WERI-Rb-1 (cell line): Measurements from ENCODE around the gene CELF2.
"Not testable (repeated sequence)": the region's sequence is repeated elsewhere in the genome, so short reads cannot be mapped to it uniquely, and the experiment has no call there.

Experiments
- DNase-seq: peaks from one replicate; pipeline ENCODE4 v3.0.0-alpha.2; 2020
- H3K27ac ChIP-seq: fragments of 250-450 bp; sonication (Bioruptor Pico); 2 replicates; pipeline ENCODE4 v1.5.1; 2020; ENCODE audit warnings: mild to moderate bottlenecking, moderate library complexity
- H3K27me3 ChIP-seq: fragments of 250-450 bp; sonication (Bioruptor Pico); 2 replicates; pipeline ENCODE4 v1.5.1; 2021; ENCODE audit warnings: mild to moderate bottlenecking, low read depth, moderate library complexity; ENCODE audit not compliant: insufficient read depth, severe bottlenecking
- H3K36me3 ChIP-seq: fragments of 250-450 bp; sonication (Bioruptor Pico); 2 replicates; pipeline ENCODE4 v1.5.1; 2020; ENCODE audit warnings: mild to moderate bottlenecking, moderate library complexity
- H3K4me3 ChIP-seq: 2 replicates; pipeline ENCODE4 v1.5.1; 2011; ENCODE audit warnings: low read depth, mild to moderate bottlenecking, control low read depth, low read length
- H3K9me3 ChIP-seq: fragments of 250-450 bp; sonication (Bioruptor Pico); 2 replicates; pipeline ENCODE4 v1.5.1; 2021; ENCODE audit warnings: mild to moderate bottlenecking, moderate library complexity; ENCODE audit not compliant: severe bottlenecking
- TF ChIP-seq, protein P1 (sequence below): IDR thresholded peaks from 2 replicates; pipeline ENCODE4 v1.5.1; 2011; ENCODE audit warnings: low read depth, mild to moderate bottlenecking, control low read depth, inconsistent platforms, low read length

Gene CELF2

DNA sequence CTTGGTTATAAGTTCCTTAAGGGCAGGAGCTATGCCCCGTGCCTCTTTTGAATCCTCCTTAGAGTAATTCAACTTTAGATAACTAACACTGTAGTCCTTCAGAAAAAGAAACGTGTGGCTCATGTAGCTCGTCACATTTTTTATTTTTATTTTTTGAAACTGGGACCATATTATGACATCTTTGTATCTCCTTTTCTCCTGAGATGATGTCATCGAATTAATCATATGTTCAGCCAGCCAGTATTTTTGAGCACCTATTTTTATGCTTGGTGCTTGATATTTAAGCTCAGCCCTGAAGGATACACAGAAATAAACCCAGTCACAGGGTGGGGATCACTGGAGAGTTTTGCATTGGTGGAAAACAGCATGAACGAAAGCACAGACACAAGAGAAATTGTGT is 22.6 kb upstream of the CELF2 start:
- TF ChIP-seq, protein P1, sequence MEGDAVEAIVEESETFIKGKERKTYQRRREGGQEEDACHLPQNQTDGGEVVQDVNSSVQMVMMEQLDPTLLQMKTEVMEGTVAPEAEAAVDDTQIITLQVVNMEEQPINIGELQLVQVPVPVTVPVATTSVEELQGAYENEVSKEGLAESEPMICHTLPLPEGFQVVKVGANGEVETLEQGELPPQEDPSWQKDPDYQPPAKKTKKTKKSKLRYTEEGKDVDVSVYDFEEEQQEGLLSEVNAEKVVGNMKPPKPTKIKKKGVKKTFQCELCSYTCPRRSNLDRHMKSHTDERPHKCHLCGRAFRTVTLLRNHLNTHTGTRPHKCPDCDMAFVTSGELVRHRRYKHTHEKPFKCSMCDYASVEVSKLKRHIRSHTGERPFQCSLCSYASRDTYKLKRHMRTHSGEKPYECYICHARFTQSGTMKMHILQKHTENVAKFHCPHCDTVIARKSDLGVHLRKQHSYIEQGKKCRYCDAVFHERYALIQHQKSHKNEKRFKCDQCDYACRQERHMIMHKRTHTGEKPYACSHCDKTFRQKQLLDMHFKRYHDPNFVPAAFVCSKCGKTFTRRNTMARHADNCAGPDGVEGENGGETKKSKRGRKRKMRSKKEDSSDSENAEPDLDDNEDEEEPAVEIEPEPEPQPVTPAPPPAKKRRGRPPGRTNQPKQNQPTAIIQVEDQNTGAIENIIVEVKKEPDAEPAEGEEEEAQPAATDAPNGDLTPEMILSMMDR, result no peak
- H3K27ac ChIP-seq, result no peak overlapping the region
- H3K4me3 ChIP-seq, result no peak overlapping the region
- H3K36me3 ChIP-seq, result no peaks in the 10 kb centered on the region
- H3K27me3 ChIP-seq, result no peaks in the 10 kb centered on the region
- no peak for DNase-seq
- no peaks in the 10 kb centered on the region for H3K9me3 ChIP-seq

DNA sequence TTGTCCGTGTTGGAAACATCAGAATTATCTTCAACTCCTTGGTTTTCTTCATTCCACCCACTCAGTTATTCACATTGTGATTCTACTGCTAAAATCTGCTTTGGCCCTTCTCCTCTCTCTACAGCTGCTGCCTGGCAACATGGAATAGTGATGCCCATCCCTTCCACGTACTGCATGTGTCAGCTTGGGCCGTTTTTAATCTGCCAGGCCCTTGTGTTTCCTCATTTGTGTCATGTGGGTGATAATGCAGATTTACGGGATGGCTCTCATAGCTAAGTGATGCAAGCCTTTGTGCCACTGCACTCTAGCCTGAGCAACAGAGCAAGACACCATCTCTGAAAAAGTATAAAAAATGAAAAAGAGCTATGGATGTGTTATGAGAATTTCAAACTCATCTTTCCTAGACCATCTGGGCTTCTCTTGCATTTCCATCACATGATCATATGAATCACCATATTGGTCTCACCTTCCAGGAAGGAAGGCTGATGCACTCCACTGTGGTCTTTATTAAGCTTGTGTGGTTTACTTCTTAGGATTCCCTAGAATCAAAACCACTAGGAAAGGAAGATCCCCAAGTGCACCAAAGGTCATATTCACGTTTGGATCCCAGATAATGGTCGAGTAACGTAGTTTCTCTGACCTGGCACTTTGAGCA is 20.6 kb upstream of the CELF2 start:
- no peaks in the 10 kb centered on the region for H3K36me3 ChIP-seq
- H3K27me3 ChIP-seq, result no peaks in the 10 kb centered on the region
- H3K4me3 ChIP-seq, result no peak overlapping the region
- TF ChIP-seq, protein P1, result no peak
- DNase-seq, result no peak
- no peak overlapping the region for H3K27ac ChIP-seq
- no peaks in the 10 kb centered on the region for H3K9me3 ChIP-seq

DNA sequence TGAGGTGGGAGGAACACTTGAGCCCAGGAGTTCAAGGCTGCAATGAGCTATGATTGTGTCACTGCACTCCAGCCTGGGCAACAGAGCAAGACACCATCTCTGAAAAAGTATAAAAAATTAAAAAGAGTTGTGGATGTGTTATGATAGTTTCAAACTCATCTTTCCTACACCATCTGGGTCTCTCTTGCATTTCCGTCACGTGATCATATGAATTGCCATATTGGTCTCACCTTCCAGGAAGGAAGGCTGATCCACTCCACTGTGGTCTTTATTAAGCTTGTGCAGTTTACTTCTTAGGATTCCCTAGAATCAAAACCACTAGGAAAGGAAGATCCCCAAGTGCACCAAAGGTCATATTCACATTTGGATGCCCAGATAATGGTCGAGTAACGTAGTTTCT is 18.2 kb upstream of the CELF2 start:
- not testable (repeated sequence) for H3K4me3 ChIP-seq, H3K9me3 ChIP-seq, DNase-seq, H3K27me3 ChIP-seq, H3K27ac ChIP-seq, H3K36me3 ChIP-seq

DNA sequence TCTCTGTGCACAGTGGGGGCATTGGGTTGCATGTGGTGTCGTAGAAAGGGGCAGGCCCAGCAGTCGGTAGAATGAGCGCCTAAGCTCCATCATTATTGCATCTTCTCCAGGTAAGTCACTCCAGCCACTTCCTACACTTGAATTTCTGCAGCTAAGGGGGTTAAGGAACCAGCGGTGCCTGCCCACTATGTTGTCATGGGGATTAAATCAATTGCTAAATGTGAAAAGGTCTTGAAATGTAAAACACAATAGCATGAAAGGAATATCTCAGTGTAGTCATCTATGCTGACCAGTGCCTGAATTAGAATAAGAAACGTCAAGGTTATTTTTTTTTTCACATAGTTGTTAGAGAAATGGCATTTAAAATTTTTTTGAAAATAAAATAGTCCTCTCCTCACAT is 15.2 kb upstream of the CELF2 start:
- H3K27ac ChIP-seq, result no peak overlapping the region
- no peaks in the 10 kb centered on the region for H3K9me3 ChIP-seq
- no peak for DNase-seq
- no peak overlapping the region for H3K4me3 ChIP-seq
- TF ChIP-seq, protein P1, result no peak
- no peaks in the 10 kb centered on the region for H3K36me3 ChIP-seq
- H3K27me3 ChIP-seq, result no peaks in the 10 kb centered on the region

DNA sequence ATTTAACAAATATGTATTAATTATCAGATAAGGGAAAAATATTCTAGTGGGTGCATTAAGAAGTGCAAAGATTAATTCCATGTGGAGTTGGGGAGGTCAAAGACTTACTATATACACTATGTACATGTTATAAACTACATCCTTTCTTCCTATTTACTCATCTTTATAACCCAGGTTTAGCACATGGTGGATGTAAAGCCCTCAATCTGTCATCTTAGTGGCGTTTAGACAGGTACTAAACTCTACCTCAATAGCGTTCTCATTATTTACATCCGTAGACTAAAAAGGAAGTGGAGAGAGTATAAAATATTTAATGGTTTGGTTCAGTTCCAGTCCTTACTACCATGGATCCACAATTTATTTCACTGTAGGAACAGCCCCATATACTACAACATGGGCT is 14.8 kb upstream of the CELF2 start:
- no peaks in the 10 kb centered on the region for H3K9me3 ChIP-seq
- DNase-seq, result no peak
- TF ChIP-seq, protein P1, result no peak
- no peak overlapping the region for H3K4me3 ChIP-seq
- H3K27me3 ChIP-seq, result no peaks in the 10 kb centered on the region
- no peak overlapping the region for H3K27ac ChIP-seq
- no peaks in the 10 kb centered on the region for H3K36me3 ChIP-seq

DNA sequence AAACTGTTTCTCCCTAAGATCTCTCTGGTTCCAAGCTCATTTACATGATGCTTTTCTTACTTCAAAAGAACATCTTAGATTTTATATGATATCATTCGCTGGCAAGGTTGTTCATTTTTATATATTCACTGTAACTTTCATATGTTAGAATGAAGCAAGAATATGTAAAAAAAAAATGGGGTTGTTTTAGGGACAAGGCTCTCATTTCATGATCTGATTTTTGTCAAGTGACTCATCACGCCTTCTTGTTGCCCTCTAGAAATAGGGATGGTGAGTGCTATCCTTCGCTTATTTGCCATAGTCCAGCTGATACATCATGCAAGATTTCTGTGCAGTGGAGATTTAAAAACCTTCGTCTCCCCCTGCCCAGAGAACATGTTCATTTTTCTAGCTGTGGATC is 14.0 kb upstream of the CELF2 start:
- no peak overlapping the region for H3K4me3 ChIP-seq
- no peaks in the 10 kb centered on the region for H3K36me3 ChIP-seq
- no peak for DNase-seq
- no peaks in the 10 kb centered on the region for H3K9me3 ChIP-seq
- no peaks in the 10 kb centered on the region for H3K27me3 ChIP-seq
- no peak overlapping the region for H3K27ac ChIP-seq
- TF ChIP-seq, protein P1, result no peak
